Esophagus squamous epithelium (tissue), 4 donors: ENCODE results near the gene TMEM239.

Source experiments
- CTCF ChIP-seq, 6 experiments: fragments of 450-650 bp in 4 of 6; fragments of 200-600 bp in 2 of 6; sonication (generic) in 2 of 6; IDR thresholded peaks; one replicate each; pipeline ENCODE4 v1.5.1; 2016 to 2019; ENCODE audit warnings: antibody characterized with exemption in 6 of 6, mild to moderate bottlenecking in 4 of 6, moderate library complexity in 4 of 6
- POLR2A ChIP-seq, 4 donors: fragments of 450-650 bp; IDR thresholded peaks; one replicate each; pipeline ENCODE4 v1.6.1; 2017; ENCODE audit warnings: antibody characterized with exemption in 4 of 4, mild to moderate bottlenecking in 4 of 4, moderate library complexity in 3 of 4

- TF ChIP-seq CTCF (IDR thresholded peaks at IDR 0.05) = no peak
- TF ChIP-seq POLR2A (IDR thresholded peaks at IDR 0.05) = no peak
Measured at GRCh38 chr20:2778602-2779321, 37.4 kb upstream of the TMEM239 start.
